Tibial nerve (tissue), 4 donors: Measurements from ENCODE around the gene MOSMO. TPM values are rescaled to one million over a fixed set of nuclear protein-coding genes. Genes with fewer than 3 reads are reported as not detected.

Experiments used
- DNase-seq, 2 donors: peaks; one replicate each; pipeline ENCODE4 v3.0.0-alpha.2; 2019; ENCODE audit warnings: low spot score in 2 of 2
- H3K27ac ChIP-seq, 4 donors: fragments of 200-600 bp; sonication (generic) in 3 of 4; one replicate each; pipeline ENCODE4 v1.5.1; 2017 to 2019; ENCODE audit warnings: mild to moderate bottlenecking in 1 of 4
- H3K27me3 ChIP-seq, 2 donors: fragments of 200-600 bp; sonication (generic) in 1 of 2; one replicate each; pipeline versions ENCODE4 v1.5.1 to v1.6.0; 2017 to 2019
- H3K36me3 ChIP-seq, 3 donors: fragments of 200-600 bp; sonication (generic); one replicate each; pipeline ENCODE4 v1.5.1; 2018 to 2019
- H3K4me1 ChIP-seq, 4 donors: fragments of 200-600 bp; sonication (generic) in 3 of 4; one replicate each; pipeline ENCODE4 v1.5.1; 2017 to 2019
- H3K4me3 ChIP-seq, 4 donors: fragments of 200-600 bp; sonication (generic) in 3 of 4; one replicate each; pipeline ENCODE4 v1.5.1; 2017 to 2019; ENCODE audit warnings: mild to moderate bottlenecking in 1 of 4, moderate library complexity in 1 of 4
- H3K9me3 ChIP-seq, 4 donors: fragments of 200-600 bp; sonication (generic) in 3 of 4; one replicate each; pipeline ENCODE4 v1.5.1; 2017 to 2019
- CTCF ChIP-seq, 5 experiments: fragments of 200-600 bp in 3 of 5; fragments of 450-650 bp in 2 of 5; sonication (generic) in 3 of 5; IDR thresholded peaks; one replicate each; pipeline ENCODE4 v1.5.1; 2016 to 2019; ENCODE audit warnings: antibody characterized with exemption in 5 of 5, mild to moderate bottlenecking in 3 of 5, moderate library complexity in 2 of 5
- EP300 ChIP-seq, 2 donors: sonication (generic); formaldehyde crosslinking; IDR thresholded peaks; one replicate each; pipeline ENCODE4 v1.6.1; 2017; ENCODE audit warnings: antibody characterized with exemption in 2 of 2, mild to moderate bottlenecking in 1 of 2
- POLR2A ChIP-seq, 2 donors: fragments of 450-650 bp; IDR thresholded peaks; one replicate each; pipeline ENCODE4 v1.6.1; 2017; ENCODE audit warnings: antibody characterized with exemption in 2 of 2, mild to moderate bottlenecking in 2 of 2, moderate library complexity in 2 of 2
- WGBS, 2 donors: methylation state at CpG; one replicate each; pipeline ENCODE4 v1.1.5; 2018; 5-methylcytosine and 5-hydroxymethylcytosine counted together
- total RNA-seq, 4 donors: library from RNA; depleted of rRNA; stranded (reverse); fragments of >200 nt; gene quantifications; one replicate each; pipeline ENCODE4 v1.1.0, GENCODE V29; 2016

MOSMO gene
- 10 to 100 TPM; 19.3 to 33.6 (median 26.0) TPM for total RNA-seq

- peak; percentile 53 to 56 for DNase-seq
- peak; percentile 19 to 49 for TF ChIP-seq POLR2A (IDR thresholded peaks at IDR 0.05)
- no peak for TF ChIP-seq EP300 (IDR thresholded peaks at IDR 0.05)
- TF ChIP-seq CTCF (IDR thresholded peaks at IDR 0.05), result no peak
- WGBS, 2 donors, result 0% methylated on average over 12 to 43 of the region's 78 CpGs
- Histone ChIP-seq H3K4me3 (peak within 1 kb of the TSS; percentile 77 to 97 (median 90)), H3K9me3 (no peaks in the 10 kb centered on the region), H3K27ac (peak within 1 kb of the TSS; percentile 72 to 87 (median 86)), H3K36me3 (no peaks in the 10 kb centered on the region), H3K4me1 (peaks cover 0 to 37% (median 13%) of the 10 kb centered on the region in 4 donors), H3K27me3 (no peaks in the 10 kb centered on the region)
These were observed at the start of gene MOSMO for GRCh38 chr16:22007509-22008214. Gene MOSMO (plus strand): TSS chr16:22008111. CDS start chr16:22008302, 191 bp downstream.

GRCh38 chr16:21959050-21959449 is 48.9 kb upstream of the MOSMO start:
- DNase-seq, result no peak
- H3K4me1 ChIP-seq, result peaks cover 0 to 22% (median 9%) of the 10 kb centered on the region in 4 donors
- H3K9me3 ChIP-seq, result no peaks in the 10 kb centered on the region
- no peaks in the 10 kb centered on the region for H3K27me3 ChIP-seq
- 78 to 90% methylated on average over 3 of the region's 3 CpGs for WGBS, 2 donors
- H3K4me3 ChIP-seq, result no peak overlapping the region
- TF ChIP-seq POLR2A (IDR thresholded peaks at IDR 0.05) (no peak), EP300 (IDR thresholded peaks at IDR 0.05) (no peak), CTCF (IDR thresholded peaks at IDR 0.05) (no peak)
- no peak overlapping the region for H3K27ac ChIP-seq
- H3K36me3 ChIP-seq, result peaks cover 8 to 81% (median 29%) of the 10 kb centered on the region in 3 donors

GRCh38 chr16:21962475-21962874 is 45.4 kb upstream of the MOSMO start:
- TF ChIP-seq CTCF (IDR thresholded peaks at IDR 0.05), result no peak
- no peak for TF ChIP-seq EP300 (IDR thresholded peaks at IDR 0.05)
- no peak for TF ChIP-seq POLR2A (IDR thresholded peaks at IDR 0.05)
- no peaks in the 10 kb centered on the region for H3K4me1 ChIP-seq
- DNase-seq, result no peak
- 87 to 89% methylated on average over 5 of the region's 5 CpGs for WGBS, 2 donors
- H3K36me3 ChIP-seq, result peaks cover 8 to 98% (median 31%) of the 10 kb centered on the region in 3 donors
- no peak overlapping the region for H3K27ac ChIP-seq
- no peak overlapping the region for H3K4me3 ChIP-seq
- no peaks in the 10 kb centered on the region for H3K27me3 ChIP-seq
- H3K9me3 ChIP-seq, result no peaks in the 10 kb centered on the region

GRCh38 chr16:21963887-21964286 is 44.0 kb upstream of the MOSMO start:
- TF ChIP-seq CTCF (IDR thresholded peaks at IDR 0.05), result no peak
- no peak for TF ChIP-seq POLR2A (IDR thresholded peaks at IDR 0.05)
- no peak for TF ChIP-seq EP300 (IDR thresholded peaks at IDR 0.05)
- Histone ChIP-seq H3K27ac (no peak overlapping the region), H3K4me3 (no peak overlapping the region), H3K9me3 (no peaks in the 10 kb centered on the region), H3K4me1 (no peaks in the 10 kb centered on the region), H3K27me3 (no peaks in the 10 kb centered on the region), H3K36me3 (peaks cover 11 to 98% (median 42%) of the 10 kb centered on the region in 3 donors)
- WGBS, 2 donors, result 89 to 97% methylated on average over 3 of the region's 3 CpGs
- no peak for DNase-seq

GRCh38 chr16:21964353-21964752 is 43.6 kb upstream of the MOSMO start:
- TF ChIP-seq POLR2A (IDR thresholded peaks at IDR 0.05) (no peak), EP300 (IDR thresholded peaks at IDR 0.05) (no peak), CTCF (IDR thresholded peaks at IDR 0.05) (no peak)
- no peak overlapping the region for H3K27ac ChIP-seq
- peaks cover 6 to 98% (median 44%) of the 10 kb centered on the region in 3 donors for H3K36me3 ChIP-seq
- DNase-seq, result no peak
- H3K4me1 ChIP-seq, result no peaks in the 10 kb centered on the region
- no peaks in the 10 kb centered on the region for H3K9me3 ChIP-seq
- 81 to 91% methylated on average over 6 of the region's 6 CpGs for WGBS, 2 donors
- no peaks in the 10 kb centered on the region for H3K27me3 ChIP-seq
- H3K4me3 ChIP-seq, result no peak overlapping the region
